Peyer's patch (tissue), 4 donors: Measurements from ENCODE around the gene FYB1. TPM values are rescaled to one million over a fixed set of nuclear protein-coding genes. Genes with fewer than 3 reads are reported as not detected.

Source experiments
- DNase-seq, 3 donors: peaks; one replicate each; pipeline ENCODE4 v3.0.0-alpha.2; 2017 to 2019
- H3K27ac ChIP-seq, 4 donors: fragments of 200-600 bp; sonication (generic); one replicate each; pipeline ENCODE4 v1.5.1; 2016 to 2019
- H3K27me3 ChIP-seq, 2 donors: fragments of 200-600 bp; sonication (generic); one replicate each; pipeline ENCODE4 v1.5.1; 2019
- H3K36me3 ChIP-seq, 3 donors: fragments of 200-600 bp; sonication (generic); one replicate each; pipeline ENCODE4 v1.5.1; 2016 to 2019
- H3K4me1 ChIP-seq, 4 donors: fragments of 200-600 bp; sonication (generic); one replicate each; pipeline ENCODE4 v1.5.1; 2016 to 2019
- H3K4me3 ChIP-seq, 4 donors: fragments of 200-600 bp; sonication (generic); 1 replicate in 3 of 4; 2 replicates in 1 of 4; pipeline ENCODE4 v1.5.1; 2016 to 2019; ENCODE audit warnings: mild to moderate bottlenecking in 1 of 4
- H3K9me3 ChIP-seq, 4 donors: fragments of 200-600 bp; sonication (generic); one replicate each; pipeline ENCODE4 v1.5.1; 2016 to 2019; ENCODE audit warnings: mild to moderate bottlenecking in 1 of 4
- CTCF ChIP-seq, 6 experiments: fragments of 450-650 bp in 4 of 6; fragments of 200-600 bp in 2 of 6; sonication (generic) in 1 of 6; IDR thresholded peaks; one replicate each; pipeline ENCODE4 v1.5.1; 2017 to 2019; ENCODE audit warnings: antibody characterized with exemption in 6 of 6, mild to moderate bottlenecking in 3 of 6, moderate library complexity in 1 of 6
- POLR2A ChIP-seq, 2 donors: fragments of 450-650 bp; IDR thresholded peaks; one replicate each; pipeline ENCODE4 v1.5.1; 2017; ENCODE audit warnings: antibody characterized with exemption in 2 of 2, mild to moderate bottlenecking in 2 of 2, moderate library complexity in 2 of 2
- total RNA-seq, 4 donors: library from RNA; depleted of rRNA; stranded (reverse); fragments of >200 nt; gene quantifications; one replicate each; pipeline ENCODE4 v1.1.0, GENCODE V29; 2016

Gene FYB1
- total RNA-seq, 4 donors from 2014 or later, result 12.1 to 184 (median 17.6) TPM

GRCh38 chr5:39148983-39149534, 70.3 kb downstream of the FYB1 start:
- Histone ChIP-seq H3K9me3 (no peaks in the 10 kb centered on the region), H3K36me3 (no peaks in the 10 kb centered on the region), H3K27ac (no peak overlapping the region), H3K4me1 (no peaks in the 10 kb centered on the region), H3K27me3 (no peaks in the 10 kb centered on the region), H3K4me3 (no peak overlapping the region)
- TF ChIP-seq CTCF (IDR thresholded peaks at IDR 0.05) (peak in 5 of 6 experiments; percentile 24 to 43 (median 27)), POLR2A (IDR thresholded peaks at IDR 0.05) (no peak)
- no peak for DNase-seq

GRCh38 chr5:39146831-39147540, 72.4 kb downstream of the FYB1 start:
- no peaks in the 10 kb centered on the region for H3K4me1 ChIP-seq
- H3K4me3 ChIP-seq, result no peak overlapping the region
- no peak for TF ChIP-seq CTCF (IDR thresholded peaks at IDR 0.05)
- TF ChIP-seq POLR2A (IDR thresholded peaks at IDR 0.05), result no peak
- H3K36me3 ChIP-seq, result no peaks in the 10 kb centered on the region
- no peaks in the 10 kb centered on the region for H3K27me3 ChIP-seq
- H3K9me3 ChIP-seq, result no peaks in the 10 kb centered on the region
- no peak overlapping the region for H3K27ac ChIP-seq
- no peak for DNase-seq

GRCh38 chr5:39143151-39143860, 76.1 kb downstream of the FYB1 start:
- H3K4me1 ChIP-seq, result no peaks in the 10 kb centered on the region
- H3K4me3 ChIP-seq, result no peak overlapping the region
- no peaks in the 10 kb centered on the region for H3K36me3 ChIP-seq
- H3K9me3 ChIP-seq, result no peaks in the 10 kb centered on the region
- DNase-seq, result no peak
- H3K27me3 ChIP-seq, result no peaks in the 10 kb centered on the region
- TF ChIP-seq CTCF (IDR thresholded peaks at IDR 0.05) (no peak), POLR2A (IDR thresholded peaks at IDR 0.05) (no peak)
- no peak overlapping the region for H3K27ac ChIP-seq

- no peak for DNase-seq
- Histone ChIP-seq H3K27me3 (no peaks in the 10 kb centered on the region), H3K9me3 (no peaks in the 10 kb centered on the region), H3K27ac (no peak overlapping the region), H3K36me3 (no peaks in the 10 kb centered on the region), H3K4me3 (no peak overlapping the region), H3K4me1 (no peaks in the 10 kb centered on the region)
- TF ChIP-seq CTCF (IDR thresholded peaks at IDR 0.05) (no peak), POLR2A (IDR thresholded peaks at IDR 0.05) (no peak)
Measured at GRCh38 chr5:39140558-39141168, 78.7 kb downstream of the FYB1 start.

- Histone ChIP-seq H3K27ac (no peak overlapping the region), H3K36me3 (no peaks in the 10 kb centered on the region), H3K4me3 (no peak overlapping the region), H3K9me3 (no peaks in the 10 kb centered on the region), H3K4me1 (no peaks in the 10 kb centered on the region), H3K27me3 (no peaks in the 10 kb centered on the region)
- no peak for DNase-seq
- TF ChIP-seq CTCF (IDR thresholded peaks at IDR 0.05) (no peak), POLR2A (IDR thresholded peaks at IDR 0.05) (no peak)
Measured at GRCh38 chr5:39138892-39139291, 80.5 kb downstream of the FYB1 start.
